Calu3 (cell line): Measurements from ENCODE around the gene SLCO3A1. TPM values are rescaled to one million over a fixed set of nuclear protein-coding genes. Genes with fewer than 3 reads are reported as not detected.
"Not testable (repeated sequence)": the region's sequence is repeated elsewhere in the genome, so short reads cannot be mapped to it uniquely, and the experiment has no call there.

Experiments used
- BruUV-seq: library from RNA; stranded (reverse); fragments of 400-500 nt; replicated peaks from 2 replicates; lab custom pipeline; 2021; lab: Mats Ljungman, UMichigan
- CTCF ChIA-PET: fragments of 300-600 bp; sonication (Branson Sonifier 250); formaldehyde crosslinking; loops from one replicate; lab custom pipeline; 2022; ENCODE audit warnings: antibody characterized with exemption; lab: Charles Lee
- DNase-seq: peaks from one replicate; pipeline ENCODE4 v3.0.0; 2022
- H3K27ac Mint-ChIP-seq: one replicate; pipeline ENCODE4 v1.8.0; 2022; ENCODE audit warnings: mixed read lengths; ENCODE audit not compliant: unreplicated experiment
- H3K27me3 Mint-ChIP-seq: one replicate; pipeline ENCODE4 v1.8.0; 2022; ENCODE audit warnings: mixed read lengths; ENCODE audit not compliant: unreplicated experiment
- H3K36me3 Mint-ChIP-seq: one replicate; pipeline ENCODE4 v1.8.0; 2022; ENCODE audit warnings: mild to moderate bottlenecking, moderate library complexity, mixed read lengths; ENCODE audit not compliant: insufficient read depth, unreplicated experiment
- H3K4me1 Mint-ChIP-seq: one replicate; pipeline ENCODE4 v1.8.0; 2022; ENCODE audit warnings: mild to moderate bottlenecking, low read depth, mixed read lengths; ENCODE audit not compliant: unreplicated experiment
- H3K4me3 Mint-ChIP-seq: one replicate; pipeline ENCODE4 v1.8.0; 2022; ENCODE audit warnings: mild to moderate bottlenecking, low read depth, moderate library complexity, mixed read lengths; ENCODE audit not compliant: unreplicated experiment
- H3K9me3 Mint-ChIP-seq: one replicate; pipeline ENCODE4 v1.8.0; 2022; ENCODE audit warnings: low read depth, mixed read lengths; ENCODE audit not compliant: unreplicated experiment
- CTCF ChIP-seq: fragments of 200-600 bp; IDR thresholded peaks from one replicate; pipeline ENCODE4 v1.8.0; 2022; ENCODE audit warnings: antibody characterized with exemption; ENCODE audit not compliant: unreplicated experiment
- intact Hi-C: fragments of 100-400 bp; cut with micrococcal nuclease; formaldehyde crosslinking; loops from one replicate; pipeline ENCODE4 v1.10.0; 2022; ENCODE audit not compliant: unreplicated experiment
- total RNA-seq: library from RNA; stranded (reverse); gene quantifications from 2 replicates; pipeline ENCODE4 v1.2.3, GENCODE V29; 2022

SLCO3A1 gene
- total RNA-seq, 1 experiment from 2014 or later = 65.9 TPM

DNA sequence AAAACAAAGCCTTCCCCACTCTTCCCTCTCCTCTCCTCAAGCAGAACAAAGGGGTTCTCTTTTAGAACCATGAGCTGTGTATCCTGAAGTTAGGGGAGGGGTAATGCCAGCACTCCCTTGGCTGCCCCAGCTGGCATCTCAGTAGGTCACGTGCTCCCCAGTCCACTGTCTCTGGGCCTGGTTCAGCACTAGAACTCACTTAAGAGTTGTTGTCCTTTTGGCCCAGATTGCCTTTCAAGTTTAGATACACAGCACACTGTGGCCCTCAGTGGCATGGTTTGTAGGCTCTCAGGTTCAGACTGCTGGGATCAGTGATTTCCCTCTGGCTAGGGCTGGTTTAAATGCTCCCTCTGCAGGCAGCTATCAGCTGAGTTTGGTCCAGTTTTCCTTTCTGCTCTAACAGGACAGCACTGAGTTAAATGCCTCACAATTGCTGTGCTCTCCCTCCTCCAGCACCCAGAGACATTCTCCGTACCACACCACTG lies 351.8 kb downstream of the SLCO3A1 start:
- peaks cover 22% of the 10 kb centered on the region for H3K27me3 Mint-ChIP-seq
- CTCF ChIA-PET = no interaction called here
- intact Hi-C loops = loop anchor here (1.0 kb wide), 1 partner anchor 108 kb away; no protein-coding TSS in a partner anchor

GRCh38 chr15:92207601-92208000 lies 354.1 kb downstream of the SLCO3A1 start:
- H3K27ac Mint-ChIP-seq, H3K4me1 Mint-ChIP-seq, H3K4me3 Mint-ChIP-seq, CTCF ChIA-PET, DNase-seq, H3K9me3 Mint-ChIP-seq, H3K36me3 Mint-ChIP-seq, intact Hi-C loops, BruUV-seq: not testable (repeated sequence)
- H3K27me3 Mint-ChIP-seq = peaks cover 32% of the 10 kb centered on the region

More for the DNA sequence above, 351.8 kb downstream of the SLCO3A1 start:
- DNase-seq = peak; percentile 8
- no peak for TF ChIP-seq CTCF
- no TSS peak for BruUV-seq
- Mint-ChIP-seq H3K9me3 (peaks cover 2% of the 10 kb centered on the region), H3K27ac (no peak overlapping the region), H3K36me3 (no peaks in the 10 kb centered on the region), H3K4me3 (no peak overlapping the region), H3K4me1 (no peaks in the 10 kb centered on the region)
